Chondrocyte (in vitro differentiated cells): Measurements from ENCODE around the gene OLFM2. TPM values are rescaled to one million over a fixed set of nuclear protein-coding genes. Genes with fewer than 3 reads are reported as not detected.

ENCODE experiments used
- DNase-seq: peaks from one replicate; pipeline ENCODE4 v3.0.0; 2021; ENCODE audit warnings: mixed read lengths, low spot score
- H3K27ac Mint-ChIP-seq: one replicate; pipeline ENCODE4 v1.8.0; 2021; ENCODE audit warnings: mild to moderate bottlenecking, moderate library complexity, mixed read lengths; ENCODE audit not compliant: unreplicated experiment
- H3K27me3 Mint-ChIP-seq: 2 replicates; pipeline ENCODE4 v1.8.0; 2021; ENCODE audit warnings: low read depth, mixed read lengths
- H3K36me3 Mint-ChIP-seq: 2 replicates; pipeline ENCODE4 v1.8.0; 2021; ENCODE audit warnings: low read depth, mixed read lengths
- H3K4me1 Mint-ChIP-seq: 2 replicates; pipeline ENCODE4 v1.8.0; 2021; ENCODE audit warnings: low read depth, mild to moderate bottlenecking, mixed read lengths
- H3K4me3 Mint-ChIP-seq: one replicate; pipeline ENCODE4 v1.8.0; 2021; ENCODE audit warnings: mild to moderate bottlenecking, moderate library complexity, mixed read lengths; ENCODE audit not compliant: unreplicated experiment
- H3K9me3 Mint-ChIP-seq: 2 replicates; pipeline ENCODE4 v1.8.0; 2021; ENCODE audit warnings: low read depth, mixed read lengths
- CTCF ChIP-seq: fragments of 200-600 bp; sonication (generic); IDR thresholded peaks from 2 replicates; pipeline ENCODE4 v1.5.0; 2021; ENCODE audit warnings: antibody characterized with exemption, mild to moderate bottlenecking, moderate library complexity
- total RNA-seq: library from RNA; stranded (reverse); gene quantifications from 3 replicates; pipeline ENCODE4 v1.2.1, GENCODE V29; 2021

The OLFM2 gene
- total RNA-seq, 1 donor from 2014 or later, result 67.9 TPM

GRCh38 chr19:9861503-9861902, 74.8 kb downstream of the OLFM2 start:
- Mint-ChIP-seq H3K9me3 (no peaks in the 10 kb centered on the region), H3K27me3 (no peaks in the 10 kb centered on the region), H3K4me3 (no peak overlapping the region), H3K27ac (no peak overlapping the region), H3K36me3 (peaks cover 6% of the 10 kb centered on the region), H3K4me1 (no peaks in the 10 kb centered on the region)
- DNase-seq, result no peak
- TF ChIP-seq CTCF, result no peak

GRCh38 chr19:9860407-9860806, 75.9 kb downstream of the OLFM2 start:
- no peak for DNase-seq
- Mint-ChIP-seq H3K36me3 (peaks cover 8% of the 10 kb centered on the region), H3K27ac (no peak overlapping the region), H3K4me1 (no peaks in the 10 kb centered on the region), H3K9me3 (no peaks in the 10 kb centered on the region), H3K4me3 (no peak overlapping the region), H3K27me3 (no peaks in the 10 kb centered on the region)
- TF ChIP-seq CTCF, result no peak

GRCh38 chr19:9858766-9859165, 77.5 kb downstream of the OLFM2 start:
- H3K4me1 Mint-ChIP-seq, result peaks cover under 1% of the 10 kb centered on the region
- H3K36me3 Mint-ChIP-seq, result peaks cover 13% of the 10 kb centered on the region
- no peaks in the 10 kb centered on the region for H3K27me3 Mint-ChIP-seq
- H3K27ac Mint-ChIP-seq, result no peak overlapping the region
- H3K4me3 Mint-ChIP-seq, result no peak overlapping the region
- H3K9me3 Mint-ChIP-seq, result no peaks in the 10 kb centered on the region
- TF ChIP-seq CTCF, result no peak
- no peak for DNase-seq

GRCh38 chr19:9857920-9858746, 78.2 kb downstream of the OLFM2 start:
- no peak for TF ChIP-seq CTCF
- Mint-ChIP-seq H3K4me1 (peaks cover 7% of the 10 kb centered on the region), H3K36me3 (peaks cover 13% of the 10 kb centered on the region), H3K4me3 (no peak overlapping the region), H3K27me3 (no peaks in the 10 kb centered on the region), H3K9me3 (no peaks in the 10 kb centered on the region), H3K27ac (no peak overlapping the region)
- no peak for DNase-seq

- Mint-ChIP-seq H3K36me3 (peaks cover 13% of the 10 kb centered on the region), H3K27me3 (no peaks in the 10 kb centered on the region), H3K4me1 (peaks cover 13% of the 10 kb centered on the region), H3K27ac (no peak overlapping the region), H3K4me3 (no peak overlapping the region), H3K9me3 (no peaks in the 10 kb centered on the region)
- DNase-seq, result no peak
- no peak for TF ChIP-seq CTCF
These were observed 79.1 kb downstream of the OLFM2 start for GRCh38 chr19:9857076-9857721.
